Measurements from ENCODE around the gene DHRS1. TPM values are rescaled to one million over a fixed set of nuclear protein-coding genes. Genes with fewer than 3 reads are reported as not detected.

Gene DHRS1
- total RNA-seq, 4 donors from 2014 or later, result 8.2 to 33.0 (median 17.7) TPM

- 73 to 77% methylated on average over 2 to 3 of the region's 3 CpGs for WGBS, 2 donors (ENCODE audit: low coverage in 1 of 2)
- no peak overlapping the region for H3K4me3 ChIP-seq
- no peak for ATAC-seq
- no peak overlapping the region for H3K27ac ChIP-seq
- no peaks in the 10 kb centered on the region for H3K27me3 ChIP-seq
- no peaks in the 10 kb centered on the region for H3K9me3 ChIP-seq
- peaks cover 0 to 16% of the 10 kb centered on the region in 2 donors for H3K36me3 ChIP-seq
- peaks cover 0 to 19% (median 6%) of the 10 kb centered on the region in 3 donors for H3K4me1 ChIP-seq
- TF ChIP-seq POLR2AphosphoS5 (IDR thresholded peaks at IDR 0.05), result no peak
Measured at GRCh38 chr14:24273422-24273998, 26.1 kb downstream of the DHRS1 start.

DNA sequence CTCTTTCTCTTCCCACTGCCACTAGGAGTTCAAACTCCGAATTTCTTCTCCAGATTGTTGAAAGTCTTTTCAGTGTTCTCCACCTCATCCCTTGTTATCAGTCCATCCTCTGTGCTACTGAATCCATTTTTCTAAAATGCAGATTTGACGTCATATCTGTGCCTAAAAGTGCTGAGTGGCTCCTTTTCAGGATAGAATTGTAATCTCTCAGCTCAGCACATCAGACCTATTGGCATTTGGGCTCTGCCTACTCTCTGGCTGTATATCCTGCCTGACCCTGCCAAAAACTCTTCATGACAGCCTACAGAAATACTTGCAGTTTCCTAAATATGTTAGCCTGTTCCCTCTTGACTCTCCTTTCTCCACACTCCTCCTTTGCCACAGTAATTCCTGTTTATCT lies 27.1 kb downstream of the DHRS1 start:
- 80% methylated on average over 2 of the region's 2 CpGs for WGBS, 2 donors (ENCODE audit: low coverage in 1 of 2)

GRCh38 chr14:24271834-24272263 lies 27.7 kb downstream of the DHRS1 start:
- WGBS, 2 donors (ENCODE audit: low coverage in 1 of 2), result 20 to 80% methylated on average over 1 to 3 of the region's 3 CpGs
- Histone ChIP-seq H3K27me3 (no peaks in the 10 kb centered on the region), H3K36me3 (peaks cover 0 to 33% of the 10 kb centered on the region in 2 donors), H3K4me3 (peak overlapping the region; percentile 74 to 89), H3K4me1 (peaks cover 0 to 19% (median 6%) of the 10 kb centered on the region in 3 donors), H3K9me3 (no peaks in the 10 kb centered on the region), H3K27ac (peak overlapping the region; percentile 89 to 98 (median 96))
- no peak for ATAC-seq
- TF ChIP-seq, protein P1, sequence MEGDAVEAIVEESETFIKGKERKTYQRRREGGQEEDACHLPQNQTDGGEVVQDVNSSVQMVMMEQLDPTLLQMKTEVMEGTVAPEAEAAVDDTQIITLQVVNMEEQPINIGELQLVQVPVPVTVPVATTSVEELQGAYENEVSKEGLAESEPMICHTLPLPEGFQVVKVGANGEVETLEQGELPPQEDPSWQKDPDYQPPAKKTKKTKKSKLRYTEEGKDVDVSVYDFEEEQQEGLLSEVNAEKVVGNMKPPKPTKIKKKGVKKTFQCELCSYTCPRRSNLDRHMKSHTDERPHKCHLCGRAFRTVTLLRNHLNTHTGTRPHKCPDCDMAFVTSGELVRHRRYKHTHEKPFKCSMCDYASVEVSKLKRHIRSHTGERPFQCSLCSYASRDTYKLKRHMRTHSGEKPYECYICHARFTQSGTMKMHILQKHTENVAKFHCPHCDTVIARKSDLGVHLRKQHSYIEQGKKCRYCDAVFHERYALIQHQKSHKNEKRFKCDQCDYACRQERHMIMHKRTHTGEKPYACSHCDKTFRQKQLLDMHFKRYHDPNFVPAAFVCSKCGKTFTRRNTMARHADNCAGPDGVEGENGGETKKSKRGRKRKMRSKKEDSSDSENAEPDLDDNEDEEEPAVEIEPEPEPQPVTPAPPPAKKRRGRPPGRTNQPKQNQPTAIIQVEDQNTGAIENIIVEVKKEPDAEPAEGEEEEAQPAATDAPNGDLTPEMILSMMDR (IDR thresholded peaks at IDR 0.05), result no peak
- TF ChIP-seq EP300 (IDR thresholded peaks at IDR 0.05) (no peak), POLR2AphosphoS5 (IDR thresholded peaks at IDR 0.05) (no peak), POLR2A (IDR thresholded peaks at IDR 0.05) (no peak)

More for the DNA sequence above, 27.1 kb downstream of the DHRS1 start:
- Histone ChIP-seq H3K4me3 (no peak overlapping the region), H3K27ac (no peak overlapping the region), H3K4me1 (peaks cover 0 to 19% (median 6%) of the 10 kb centered on the region in 3 donors), H3K27me3 (no peaks in the 10 kb centered on the region), H3K36me3 (peaks cover 0 to 27% of the 10 kb centered on the region in 2 donors), H3K9me3 (no peaks in the 10 kb centered on the region)
- TF ChIP-seq POLR2A (IDR thresholded peaks at IDR 0.05) (no peak), EP300 (IDR thresholded peaks at IDR 0.05) (no peak), POLR2AphosphoS5 (IDR thresholded peaks at IDR 0.05) (no peak)
- TF ChIP-seq, protein P1 (IDR thresholded peaks at IDR 0.05), result no peak
- ATAC-seq, result no peak

DNA sequence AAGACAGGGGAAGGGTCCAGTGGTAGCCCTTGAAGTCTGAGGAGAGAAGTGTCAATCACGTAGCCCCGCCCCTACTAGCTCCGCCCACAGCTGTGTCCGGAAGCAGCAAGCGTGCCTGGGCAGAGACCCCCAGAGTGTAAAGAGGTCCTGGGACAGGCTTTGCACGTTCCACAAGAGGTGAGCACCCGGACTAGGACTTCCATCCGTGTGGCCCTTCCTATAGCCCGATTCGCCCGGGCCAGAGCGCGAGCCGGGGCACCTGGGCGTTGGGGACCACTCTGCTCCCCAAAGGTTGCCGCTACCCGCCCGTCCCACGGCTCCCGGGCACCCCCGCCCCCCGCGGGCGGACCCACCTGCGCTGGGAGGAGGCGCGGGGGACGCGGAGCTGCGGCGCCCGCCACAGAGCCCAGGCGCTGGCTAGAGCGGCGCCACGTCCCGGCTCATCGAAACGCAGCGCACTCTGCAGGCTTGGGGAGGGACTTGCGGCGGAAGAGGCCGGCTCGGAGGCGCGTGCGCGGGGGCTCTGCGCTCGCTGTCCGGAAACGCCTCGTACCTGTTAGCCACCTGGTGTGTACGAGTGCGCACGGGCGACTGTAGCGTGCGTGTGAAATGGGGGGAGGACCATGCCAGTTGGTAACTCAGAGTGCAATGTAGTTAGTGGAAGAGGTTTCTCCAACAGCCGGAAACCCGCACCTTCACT lies 28.3 kb downstream of the DHRS1 start, which contains the start of gene RABGGTA:
RABGGTA (minus strand) TSS at position 464 of the 700 bp plus-strand sequence. CDS start 482 bp downstream, outside the sequence.
- ATAC-seq, result peak; percentile 98
- WGBS, 2 donors (ENCODE audit: low coverage in 1 of 2), result 0 to 2% methylated on average over 8 of the region's 61 CpGs

More for the DNA sequence above, 28.3 kb downstream of the DHRS1 start, which contains the start of gene RABGGTA:
- TF ChIP-seq POLR2A (IDR thresholded peaks at IDR 0.05), result peak; percentile 60 to 71
- TF ChIP-seq POLR2AphosphoS5 (IDR thresholded peaks at IDR 0.05), result peak; percentile 45
- TF ChIP-seq, protein P1 (IDR thresholded peaks at IDR 0.05), result peak in 3 of 4 experiments; percentile 77 to 88 (median 78)
- no peak for TF ChIP-seq EP300 (IDR thresholded peaks at IDR 0.05)
- no peaks in the 10 kb centered on the region for H3K9me3 ChIP-seq
- no peaks in the 10 kb centered on the region for H3K27me3 ChIP-seq
- peaks cover 0 to 38% of the 10 kb centered on the region in 2 donors for H3K36me3 ChIP-seq
- peak within 1 kb of the TSS; percentile 74 to 89 for H3K4me3 ChIP-seq
- peaks cover 0 to 19% (median 6%) of the 10 kb centered on the region in 3 donors for H3K4me1 ChIP-seq
- H3K27ac ChIP-seq, result peak within 1 kb of the TSS; percentile 89 to 98 (median 96)
